Keratinocyte (primary cell): ENCODE data around the gene JMJD1C. TPM values are rescaled to one million over a fixed set of nuclear protein-coding genes. Genes with fewer than 3 reads are reported as not detected.
A peak's percentile ranks its signal among the peaks of the same experiment; 100 is the strongest.

Experiments used
- DNase-seq: peaks from one replicate; pipeline ENCODE4 v3.0.0-alpha.2; 2011; ENCODE audit warnings: low read depth, missing footprints, low spot score
- FAIRE-seq: peaks from 2 replicates; lab custom pipeline; 2011; peaks lifted over from hg19 to GRCh38; lab: Jason Lieb, UNC
- H2AFZ ChIP-seq: 2 replicates; pipeline ENCODE4 v1.6.0; 2012; ENCODE audit warnings: low read length, control low read depth, inconsistent platforms; ENCODE audit not compliant: control insufficient read depth
- H3K27ac ChIP-seq: 2 replicates; pipeline ENCODE4 v1.5.1; 2011; ENCODE audit warnings: low read length; ENCODE audit not compliant: control insufficient read depth, insufficient read depth
- H3K27me3 ChIP-seq: 3 replicates; pipeline ENCODE4 v1.6.0; 2011; ENCODE audit warnings: low read length; ENCODE audit not compliant: control insufficient read depth, insufficient read depth; ENCODE audit errors: extremely low read depth
- H3K36me3 ChIP-seq, 2 experiments: 2 replicates in 1 of 2; 3 replicates in 1 of 2; pipeline ENCODE4 v1.5.1; 2011; ENCODE audit warnings: low read length in 2 of 2, mild to moderate bottlenecking in 1 of 2; ENCODE audit not compliant: control insufficient read depth in 2 of 2, insufficient read depth in 2 of 2; ENCODE audit errors: extremely low read depth in 1 of 2
- H3K4me1 ChIP-seq: 3 replicates; pipeline ENCODE4 v1.5.1; 2011; ENCODE audit warnings: low read length; ENCODE audit not compliant: control insufficient read depth, insufficient read depth; ENCODE audit errors: extremely low read depth
- H3K4me2 ChIP-seq: 3 replicates; pipeline ENCODE4 v1.6.0; 2011; ENCODE audit warnings: low read depth, low read length; ENCODE audit not compliant: control insufficient read depth, insufficient read depth; ENCODE audit errors: extremely low read depth
- H3K4me3 ChIP-seq, 3 experiments: fragments of 200-600 bp in 1 of 3; sonication (generic) in 1 of 3; 2 replicates in 2 of 3; 3 replicates in 1 of 3; pipeline ENCODE4 v1.5.1; 2011 to 2016; ENCODE audit warnings: low read length in 3 of 3, mild to moderate bottlenecking in 3 of 3, control low read depth in 2 of 3, inconsistent platforms in 1 of 3, low read depth in 1 of 3, mixed read lengths in 1 of 3, mixed run types in 1 of 3, moderate library complexity in 1 of 3; ENCODE audit not compliant: control insufficient read depth in 2 of 3, insufficient read depth in 2 of 3; ENCODE audit errors: extremely low read depth in 1 of 3
- H3K79me2 ChIP-seq: 2 replicates; pipeline ENCODE4 v1.6.0; 2012; ENCODE audit warnings: low read length; ENCODE audit not compliant: control insufficient read depth, insufficient read depth
- H3K9ac ChIP-seq: 3 replicates; pipeline ENCODE4 v1.6.0; 2011; ENCODE audit warnings: low read length; ENCODE audit not compliant: control insufficient read depth, insufficient read depth; ENCODE audit errors: extremely low read depth
- H3K9me1 ChIP-seq: 3 replicates; pipeline ENCODE4 v1.6.0; 2011; ENCODE audit warnings: low read length; ENCODE audit not compliant: control insufficient read depth, insufficient read depth; ENCODE audit errors: extremely low read depth
- H3K9me3 ChIP-seq: 2 replicates; pipeline ENCODE4 v1.5.1; 2012; ENCODE audit warnings: low read depth, low read length; ENCODE audit not compliant: control insufficient read depth
- H4K20me1 ChIP-seq: 3 replicates; pipeline ENCODE4 v1.6.0; 2011; ENCODE audit warnings: low read length; ENCODE audit not compliant: control insufficient read depth, insufficient read depth; ENCODE audit errors: extremely low read depth
- CTCF ChIP-seq, 3 experiments: IDR thresholded peaks in 1 of 3; conservative IDR thresholded peaks in 1 of 3; optimal IDR thresholded peaks in 1 of 3; 2 replicates in 2 of 3; 3 replicates in 1 of 3; pipeline versions ENCODE3 to v1.5.1; 2011; ENCODE audit warnings: low read length in 3 of 3, mild to moderate bottlenecking in 3 of 3, moderate library complexity in 2 of 3, control low read depth in 1 of 3, inconsistent platforms in 1 of 3; ENCODE audit not compliant: insufficient read depth in 2 of 3; ENCODE audit errors: extremely low read depth in 1 of 3
- EZH2 ChIP-seq: IDR thresholded peaks from one replicate; pipeline ENCODE4 v1.6.1; 2012; ENCODE audit warnings: inconsistent platforms, mild to moderate bottlenecking, low read length, moderate library complexity
- dilution Hi-C: fragments of 300-500 bp; cut with MboI; formaldehyde crosslinking; loops from one replicate; pipeline ENCODE4 v1.7.0; 2020; ENCODE audit warnings: low sequenced_read_pairs; ENCODE audit not compliant: extremely low pct_ligation_motif_present
- polyA plus RNA-seq, 5 experiments: library from polyadenylated mRNA; depleted of rRNA in 3 of 5; stranded (reverse) in 3 of 5; stranded (forward) in 1 of 5; unstranded in 1 of 5; fragments of >200 nt; gene quantifications; 1 replicate in 1 of 5; 2 replicates in 3 of 5; 3 replicates in 1 of 5; pipeline versions ENCODE4 v1.2.1 to v1.2.3, GENCODE V29; 2011 to 2012; ENCODE audit warnings: missing spikeins in 2 of 5, low read depth in 1 of 5, low replicate concordance in 1 of 5

Gene JMJD1C
- polyA plus RNA-seq, 1 donor (not counting 4 experiments of a cell fraction or from before 2014, with no cell fraction given), result 38.2 TPM

GRCh38 chr10:63217120-63217605 is 248.6 kb downstream of the JMJD1C start:
- Histone ChIP-seq H3K4me2 (no peak overlapping the region), H3K4me3 (no peak overlapping the region), H3K27me3 (no peaks in the 10 kb centered on the region), H3K9me1 (no peaks in the 10 kb centered on the region), H2AFZ (no peak overlapping the region), H4K20me1 (no peaks in the 10 kb centered on the region), H3K9ac (no peak overlapping the region), H3K36me3 (peaks cover 5 to 11% of the 10 kb centered on the region in 2 experiments), H3K4me1 (no peaks in the 10 kb centered on the region), H3K79me2 (peaks cover 30% of the 10 kb centered on the region), H3K9me3 (no peaks in the 10 kb centered on the region), H3K27ac (no peak overlapping the region)
- DNase-seq (no peak), FAIRE-seq (no peak)
- dilution Hi-C loops, result no loop called here
- TF ChIP-seq EZH2 (no peak), CTCF (optimal IDR thresholded peaks at IDR 0.05 in 1 of 3, IDR thresholded peaks at IDR 0.05 in 1 of 3, conservative IDR thresholded peaks at IDR 0.05 in 1 of 3; ENCODE audit: extremely low read depth in 1 of 3, insufficient read depth in 2 of 3, low read length in 3 of 3) (peak in 2 of 3 experiments; percentile 38 to 40)

GRCh38 chr10:63214571-63214970 is 251.2 kb downstream of the JMJD1C start:
- H3K36me3 ChIP-seq, result peaks cover 12 to 13% of the 10 kb centered on the region in 2 experiments
- H3K4me2 ChIP-seq, result no peak overlapping the region
- no peaks in the 10 kb centered on the region for H3K27me3 ChIP-seq
- no peak overlapping the region for H3K27ac ChIP-seq
- no peaks in the 10 kb centered on the region for H3K9me1 ChIP-seq
- H3K79me2 ChIP-seq, result peaks cover 30% of the 10 kb centered on the region
- no peak overlapping the region for H3K9ac ChIP-seq
- no peaks in the 10 kb centered on the region for H3K4me1 ChIP-seq
- no peaks in the 10 kb centered on the region for H4K20me1 ChIP-seq
- H3K9me3 ChIP-seq, result no peaks in the 10 kb centered on the region
- dilution Hi-C loops, result no loop called here
- TF ChIP-seq CTCF (optimal IDR thresholded peaks at IDR 0.05 in 1 of 3, IDR thresholded peaks at IDR 0.05 in 1 of 3, conservative IDR thresholded peaks at IDR 0.05 in 1 of 3; ENCODE audit: extremely low read depth in 1 of 3, insufficient read depth in 2 of 3, low read length in 3 of 3) (no peak), EZH2 (no peak)
- DNase-seq, result no peak
- FAIRE-seq, result no peak
- no peak overlapping the region for H2AFZ ChIP-seq
- no peak overlapping the region for H3K4me3 ChIP-seq
